Body of pancreas (tissue), 4 donors: Measurements from ENCODE around the gene ANGPTL1. TPM values are rescaled to one million over a fixed set of nuclear protein-coding genes. Genes with fewer than 3 reads are reported as not detected.
A peak's percentile ranks its signal among the peaks of the same experiment; 100 is the strongest.

Experiments
- ATAC-seq: fragments of 150-250 bp; one replicate; pipeline ENCODE4 v1.9.1; 2016
- DNase-seq, 4 donors: peaks; one replicate each; pipeline ENCODE4 v3.0.0-alpha.2; 2019
- H3K27ac ChIP-seq, 4 donors: fragments of 200-600 bp; sonication (generic); 1 replicate in 3 of 4; 2 replicates in 1 of 4; pipeline versions ENCODE4 v1.5.1 to v1.6.1; 2016 to 2019; ENCODE audit warnings: mild to moderate bottlenecking in 1 of 4, mixed read lengths in 1 of 4, moderate library complexity in 1 of 4
- H3K27me3 ChIP-seq, 2 donors: fragments of 200-600 bp; sonication (generic); one replicate each; pipeline ENCODE4 v1.6.0; 2016; ENCODE audit warnings: mild to moderate bottlenecking in 1 of 2
- H3K36me3 ChIP-seq, 2 donors: fragments of 200-600 bp; sonication (generic); replicated peaks in 1 of 2; 2 replicates each; pipeline ENCODE4 v1.5.1; 2016; ENCODE audit warnings: low read depth in 2 of 2; ENCODE audit not compliant: insufficient read depth in 1 of 2
- H3K4me1 ChIP-seq: fragments of 200-600 bp; sonication (generic); one replicate; pipeline ENCODE4 v1.6.0; 2016
- H3K4me3 ChIP-seq, 2 donors: fragments of 200-600 bp; sonication (generic); 1 replicate in 1 of 2; 2 replicates in 1 of 2; pipeline ENCODE4 v1.5.1; 2016 to 2019
- H3K9me3 ChIP-seq, 3 donors: fragments of 200-600 bp; sonication (generic); 1 replicate in 2 of 3; 2 replicates in 1 of 3; pipeline ENCODE4 v1.5.1; 2016
- CTCF ChIP-seq, 7 experiments: fragments of 450-650 bp in 4 of 7; fragments of 200-600 bp in 3 of 7; sonication (generic) in 3 of 7; IDR thresholded peaks; one replicate each; pipeline ENCODE4 v1.5.1; 2016 to 2019; ENCODE audit warnings: antibody characterized with exemption in 7 of 7
- POLR2A ChIP-seq, 3 donors: fragments of 450-650 bp; IDR thresholded peaks; one replicate each; pipeline ENCODE4 v1.6.1; 2016; ENCODE audit warnings: antibody characterized with exemption in 3 of 3, mild to moderate bottlenecking in 2 of 3
- WGBS, 2 donors: methylation state at CpG; one replicate each; pipeline ENCODE4 v1.1.5; 2017; 5-methylcytosine and 5-hydroxymethylcytosine counted together
- intact Hi-C: fragments of 100-400 bp; cut with DNase I; formaldehyde crosslinking; loops from one replicate; pipeline ENCODE4 v1.15.1; 2023
- total RNA-seq, 2 donors: library from RNA; depleted of rRNA; stranded (reverse); fragments of >200 nt; gene quantifications; one replicate each; pipeline ENCODE4 v1.1.0, GENCODE V29; 2016

ANGPTL1 gene
- total RNA-seq, 2 donors from 2014 or later = 9.3 to 19.8 TPM

- DNase-seq (peak in 1 of 4 donors; percentile 19), ATAC-seq (no peak)
- no peak overlapping the region for H3K4me3 ChIP-seq
- H3K4me1 ChIP-seq = no peaks in the 10 kb centered on the region
- no peaks in the 10 kb centered on the region for H3K27me3 ChIP-seq
- TF ChIP-seq CTCF (IDR thresholded peaks at IDR 0.05) (no peak), POLR2A (IDR thresholded peaks at IDR 0.05) (no peak)
- H3K9me3 ChIP-seq = no peaks in the 10 kb centered on the region
- intact Hi-C loops = no loop called here
- H3K36me3 ChIP-seq = peaks cover 0 to 4% of the 10 kb centered on the region in 2 donors
- H3K27ac ChIP-seq = no peak overlapping the region
- WGBS, 2 donors = 79 to 84% methylated on average over 4 of the region's 4 CpGs
Measured at GRCh38 chr1:178885869-178886268, 15.0 kb upstream of the ANGPTL1 start.

GRCh38 chr1:178881950-178882349 lies 11.1 kb upstream of the ANGPTL1 start:
- no peak for TF ChIP-seq CTCF (IDR thresholded peaks at IDR 0.05)
- no peak for TF ChIP-seq POLR2A (IDR thresholded peaks at IDR 0.05)
- H3K36me3 ChIP-seq = peaks cover 0 to 2% of the 10 kb centered on the region in 2 donors
- H3K27ac ChIP-seq = no peak overlapping the region
- ATAC-seq = no peak
- 94 to 96% methylated on average over 3 of the region's 3 CpGs for WGBS, 2 donors
- H3K9me3 ChIP-seq = no peaks in the 10 kb centered on the region
- intact Hi-C loops = no loop called here
- H3K4me3 ChIP-seq = no peak overlapping the region
- no peaks in the 10 kb centered on the region for H3K27me3 ChIP-seq
- DNase-seq = no peak
- no peaks in the 10 kb centered on the region for H3K4me1 ChIP-seq

- no peaks in the 10 kb centered on the region for H3K36me3 ChIP-seq
- intact Hi-C loops = no loop called here
- H3K27ac ChIP-seq = no peak overlapping the region
- no peak for ATAC-seq
- no peaks in the 10 kb centered on the region for H3K27me3 ChIP-seq
- H3K4me1 ChIP-seq = peaks cover under 1% of the 10 kb centered on the region
- TF ChIP-seq POLR2A (IDR thresholded peaks at IDR 0.05) = no peak
- no peak for TF ChIP-seq CTCF (IDR thresholded peaks at IDR 0.05)
- no peak for DNase-seq
- 81 to 86% methylated on average over 3 of the region's 3 CpGs for WGBS, 2 donors
- no peaks in the 10 kb centered on the region for H3K9me3 ChIP-seq
- H3K4me3 ChIP-seq = no peak overlapping the region
Measured at GRCh38 chr1:178877896-178878295, 7.0 kb upstream of the ANGPTL1 start.

GRCh38 chr1:178875936-178876335 lies 5.1 kb upstream of the ANGPTL1 start:
- intact Hi-C loops = no loop called here
- TF ChIP-seq POLR2A (IDR thresholded peaks at IDR 0.05) = no peak
- TF ChIP-seq CTCF (IDR thresholded peaks at IDR 0.05) = no peak
- H3K27ac ChIP-seq = no peak overlapping the region
- no peak overlapping the region for H3K4me3 ChIP-seq
- no peaks in the 10 kb centered on the region for H3K9me3 ChIP-seq
- no peaks in the 10 kb centered on the region for H3K27me3 ChIP-seq
- ATAC-seq (no peak), DNase-seq (no peak)
- H3K4me1 ChIP-seq = peaks cover 20% of the 10 kb centered on the region
- no peaks in the 10 kb centered on the region for H3K36me3 ChIP-seq

- DNase-seq (no peak), ATAC-seq (no peak)
- H3K27me3 ChIP-seq = no peaks in the 10 kb centered on the region
- no peaks in the 10 kb centered on the region for H3K9me3 ChIP-seq
- H3K4me1 ChIP-seq = peaks cover 22% of the 10 kb centered on the region
- intact Hi-C loops = no loop called here
- H3K36me3 ChIP-seq = no peaks in the 10 kb centered on the region
- H3K4me3 ChIP-seq = no peak overlapping the region
- TF ChIP-seq POLR2A (IDR thresholded peaks at IDR 0.05) (no peak), CTCF (IDR thresholded peaks at IDR 0.05) (no peak)
- 95 to 96% methylated on average over 2 of the region's 2 CpGs for WGBS, 2 donors
- no peak overlapping the region for H3K27ac ChIP-seq
Measured at GRCh38 chr1:178874966-178875365, 4.1 kb upstream of the ANGPTL1 start.
